Activated CD4-positive, alpha-beta T cell treated with anti-CD3 and anti-CD28 coated beads, Interleukin-2, amount 10 ng/mL, durations not matched to agents 7 days and 5 days (primary cell): ENCODE measurements around the gene KRTAP12-1. TPM values are rescaled to one million over a fixed set of nuclear protein-coding genes. Genes with fewer than 3 reads are reported as not detected.
"Not testable (repeated sequence)": the region's sequence is repeated elsewhere in the genome, so short reads cannot be mapped to it uniquely, and the experiment has no call there.

Experiments
- CTCF ChIA-PET: fragments of 350-600 bp; sonication (Branson Sonifier 250); formaldehyde crosslinking; loops from one replicate; lab custom pipeline; 2021; ENCODE audit warnings: antibody characterized with exemption; lab: Charles Lee
- POLR2A ChIA-PET: fragments of 350-600 bp; sonication (Branson Sonifier 250); formaldehyde crosslinking; loops from one replicate; lab custom pipeline; 2021; ENCODE audit warnings: antibody characterized with exemption; lab: Charles Lee
- DNase-seq: peaks from one replicate; pipeline ENCODE4 v3.0.0-alpha.2; 2020
- H3K27ac Mint-ChIP-seq: one replicate; pipeline ENCODE4 v1.8.0; 2021; ENCODE audit warnings: mild to moderate bottlenecking, moderate library complexity, mixed read lengths
- H3K27me3 Mint-ChIP-seq: one replicate; pipeline ENCODE4 v1.8.0; 2021; ENCODE audit warnings: mixed read lengths
- H3K36me3 Mint-ChIP-seq: one replicate; pipeline ENCODE4 v1.8.0; 2021; ENCODE audit warnings: low read depth, mixed read lengths
- H3K4me1 Mint-ChIP-seq: one replicate; pipeline ENCODE4 v1.8.0; 2021; ENCODE audit warnings: mixed read lengths
- H3K4me3 Mint-ChIP-seq: one replicate; pipeline ENCODE4 v1.8.0; 2021; ENCODE audit warnings: mild to moderate bottlenecking, moderate library complexity, mixed read lengths
- H3K9me3 Mint-ChIP-seq: one replicate; pipeline ENCODE4 v1.8.0; 2021; ENCODE audit warnings: mixed read lengths
- total RNA-seq, 2 experiments: library from RNA; stranded (reverse); gene quantifications; one replicate each; pipeline ENCODE4 v1.2.3, GENCODE V29; 2021

KRTAP12-1 gene
- total RNA-seq, 2 experiments from 2014 or later = not detected

GRCh38 chr21:44667612-44668011 is 14.4 kb downstream of the KRTAP12-1 start:
- H3K9me3 Mint-ChIP-seq = peaks cover 27% of the 10 kb centered on the region
- peaks cover 4% of the 10 kb centered on the region for H3K36me3 Mint-ChIP-seq
- POLR2A ChIA-PET = no interaction called here
- no peak overlapping the region for H3K27ac Mint-ChIP-seq
- CTCF ChIA-PET = interaction anchor here (0.9 kb wide), 1 partner anchor 13 kb away, joined by 3 read pairs; the partner anchor contains the start of gene KRTAP12-4
- H3K27me3 Mint-ChIP-seq = peaks cover 11% of the 10 kb centered on the region
- no peak overlapping the region for H3K4me3 Mint-ChIP-seq
- no peak for DNase-seq
- H3K4me1 Mint-ChIP-seq = no peaks in the 10 kb centered on the region

- POLR2A ChIA-PET = no interaction called here
Observed at GRCh38 chr21:44666401-44667320, 15.3 kb downstream of the KRTAP12-1 start, which contains the start of gene KRTAP12-2. KRTAP12-2 (minus strand) TSS chr21:44666927; CDS start chr21:44666886, 41 bp downstream.

GRCh38 chr21:44664691-44665090 is 17.3 kb downstream of the KRTAP12-1 start:
- POLR2A ChIA-PET = no interaction called here
- Mint-ChIP-seq H3K4me3 (no peak overlapping the region), H3K27ac (no peak overlapping the region), H3K36me3 (peaks cover 12% of the 10 kb centered on the region), H3K4me1 (peaks cover 4% of the 10 kb centered on the region), H3K9me3 (peaks cover 25% of the 10 kb centered on the region), H3K27me3 (peaks cover 19% of the 10 kb centered on the region)
- DNase-seq = no peak
- CTCF ChIA-PET = no interaction called here

More at GRCh38 chr21:44666401-44667320, 15.3 kb downstream of the KRTAP12-1 start, which contains the start of gene KRTAP12-2:
- CTCF ChIA-PET = interaction anchor here (0.9 to 1.0 kb wide), 2 partner anchors 12 to 93 kb away, joined by 3 to 4 read pairs; partner anchors contain the start of genes KRTAP10-4 and KRTAP12-4
- no peak within 1 kb of the TSS for H3K27ac Mint-ChIP-seq
- no peaks in the 10 kb centered on the region for H3K4me1 Mint-ChIP-seq
- peaks cover 16% of the 10 kb centered on the region for H3K27me3 Mint-ChIP-seq
- DNase-seq = no peak
- peaks cover 1% of the 10 kb centered on the region for H3K36me3 Mint-ChIP-seq
- no peak within 1 kb of the TSS for H3K4me3 Mint-ChIP-seq
- H3K9me3 Mint-ChIP-seq = peaks cover 27% of the 10 kb centered on the region

GRCh38 chr21:44661567-44661966 is 20.4 kb downstream of the KRTAP12-1 start:
- peaks cover 47% of the 10 kb centered on the region for H3K9me3 Mint-ChIP-seq
- DNase-seq, H3K27ac Mint-ChIP-seq, CTCF ChIA-PET, POLR2A ChIA-PET, H3K4me3 Mint-ChIP-seq: not testable (repeated sequence)
- peaks cover 41% of the 10 kb centered on the region for H3K36me3 Mint-ChIP-seq
- peaks cover 11% of the 10 kb centered on the region for H3K27me3 Mint-ChIP-seq
- peaks cover 35% of the 10 kb centered on the region for H3K4me1 Mint-ChIP-seq

- peaks cover 58% of the 10 kb centered on the region for H3K9me3 Mint-ChIP-seq
- no peak overlapping the region for H3K4me3 Mint-ChIP-seq
- POLR2A ChIA-PET = no interaction called here
- peak overlapping the region; percentile 99 for H3K27ac Mint-ChIP-seq
- CTCF ChIA-PET = no interaction called here
- peaks cover 8% of the 10 kb centered on the region for H3K27me3 Mint-ChIP-seq
- peaks cover 58% of the 10 kb centered on the region for H3K36me3 Mint-ChIP-seq
- peak; percentile 26 for DNase-seq
- peaks cover 54% of the 10 kb centered on the region for H3K4me1 Mint-ChIP-seq
Observed at GRCh38 chr21:44658913-44659595, 22.9 kb downstream of the KRTAP12-1 start.

GRCh38 chr21:44658541-44658910 is 23.4 kb downstream of the KRTAP12-1 start:
- Mint-ChIP-seq H3K9me3 (peaks cover 64% of the 10 kb centered on the region), H3K4me3 (no peak overlapping the region), H3K4me1 (peaks cover 59% of the 10 kb centered on the region), H3K27me3 (peaks cover 8% of the 10 kb centered on the region), H3K27ac (peak overlapping the region; percentile 99), H3K36me3 (peaks cover 63% of the 10 kb centered on the region)
- CTCF ChIA-PET = no interaction called here
- POLR2A ChIA-PET = no interaction called here
- no peak for DNase-seq

- ChIA-PET POLR2A (no interaction called here), CTCF (interaction anchor here (0.7 kb wide), 2 partner anchors 10 to 32 kb away, joined by 3 read pairs; no protein-coding TSS in a partner anchor)
- peak within 1 kb of the TSS; percentile 55 for H3K4me3 Mint-ChIP-seq
- peaks cover 61% of the 10 kb centered on the region for H3K4me1 Mint-ChIP-seq
- H3K27me3 Mint-ChIP-seq = peaks cover 8% of the 10 kb centered on the region
- H3K27ac Mint-ChIP-seq = peak within 1 kb of the TSS; percentile 99
- DNase-seq = peak; percentile 61
- peaks cover 66% of the 10 kb centered on the region for H3K36me3 Mint-ChIP-seq
- peaks cover 67% of the 10 kb centered on the region for H3K9me3 Mint-ChIP-seq
Observed at GRCh38 chr21:44657635-44658540, 24.1 kb downstream of the KRTAP12-1 start, which contains the start of gene KRTAP12-3. KRTAP12-3 (plus strand) TSS chr21:44657932; CDS start chr21:44657980, 48 bp downstream.

GRCh38 chr21:44656868-44657267 is 25.1 kb downstream of the KRTAP12-1 start:
- POLR2A ChIA-PET = no interaction called here
- peaks cover 61% of the 10 kb centered on the region for H3K4me1 Mint-ChIP-seq
- H3K27me3 Mint-ChIP-seq = peaks cover 4% of the 10 kb centered on the region
- CTCF ChIA-PET = no interaction called here
- H3K4me3 Mint-ChIP-seq = peak overlapping the region; percentile 55
- H3K27ac Mint-ChIP-seq = peak overlapping the region; percentile 99
- peaks cover 66% of the 10 kb centered on the region for H3K36me3 Mint-ChIP-seq
- H3K9me3 Mint-ChIP-seq = peaks cover 67% of the 10 kb centered on the region
- DNase-seq = no peak

- no peak for DNase-seq
- Mint-ChIP-seq H3K9me3 (peaks cover 53% of the 10 kb centered on the region), H3K4me3 (no peak within 1 kb of the TSS), H3K27me3 (no peaks in the 10 kb centered on the region), H3K4me1 (peaks cover 56% of the 10 kb centered on the region), H3K36me3 (peaks cover 57% of the 10 kb centered on the region), H3K27ac (peak within 1 kb of the TSS; percentile 78)
- ChIA-PET CTCF (interaction anchor here (1.1 to 1.8 kb wide), 4 partner anchors 8 to 36 kb away, joined by 3 to 5 read pairs (median 4); partner anchors contain the start of gene KRTAP10-11), POLR2A (no interaction called here)
Observed at GRCh38 chr21:44654576-44655175, 27.3 kb downstream of the KRTAP12-1 start, which contains the start of gene KRTAP12-4. KRTAP12-4 (minus strand) TSS chr21:44654659; CDS start chr21:44654614, 45 bp downstream.

- Mint-ChIP-seq H3K4me3 (no peak overlapping the region), H3K27me3 (no peaks in the 10 kb centered on the region), H3K27ac (peak overlapping the region; percentile 78), H3K9me3 (peaks cover 49% of the 10 kb centered on the region), H3K36me3 (peaks cover 50% of the 10 kb centered on the region), H3K4me1 (peaks cover 49% of the 10 kb centered on the region)
- peak; percentile 15 for DNase-seq
- POLR2A ChIA-PET = no interaction called here
- CTCF ChIA-PET = interaction anchor here (0.5 to 1.8 kb wide), 3 partner anchors 7 to 25 kb away, joined by 3 to 5 read pairs (median 3); partner anchors contain the start of gene KRTAP10-11
Observed at GRCh38 chr21:44653656-44654575, 28.0 kb downstream of the KRTAP12-1 start.

GRCh38 chr21:44653123-44653522 is 28.8 kb downstream of the KRTAP12-1 start:
- peak overlapping the region; percentile 36 for H3K27ac Mint-ChIP-seq
- peaks cover 41% of the 10 kb centered on the region for H3K9me3 Mint-ChIP-seq
- H3K4me3 Mint-ChIP-seq = no peak overlapping the region
- ChIA-PET POLR2A (no interaction called here), CTCF (no interaction called here)
- peaks cover 41% of the 10 kb centered on the region for H3K4me1 Mint-ChIP-seq
- no peak for DNase-seq
- no peaks in the 10 kb centered on the region for H3K27me3 Mint-ChIP-seq
- peaks cover 42% of the 10 kb centered on the region for H3K36me3 Mint-ChIP-seq
